ENCODE data around the gene M6PR. TPM values are rescaled to one million over a fixed set of nuclear protein-coding genes. Genes with fewer than 3 reads are reported as not detected.

The M6PR gene
- total RNA-seq, 1 experiment from 2014 or later = 130 TPM

DNA sequence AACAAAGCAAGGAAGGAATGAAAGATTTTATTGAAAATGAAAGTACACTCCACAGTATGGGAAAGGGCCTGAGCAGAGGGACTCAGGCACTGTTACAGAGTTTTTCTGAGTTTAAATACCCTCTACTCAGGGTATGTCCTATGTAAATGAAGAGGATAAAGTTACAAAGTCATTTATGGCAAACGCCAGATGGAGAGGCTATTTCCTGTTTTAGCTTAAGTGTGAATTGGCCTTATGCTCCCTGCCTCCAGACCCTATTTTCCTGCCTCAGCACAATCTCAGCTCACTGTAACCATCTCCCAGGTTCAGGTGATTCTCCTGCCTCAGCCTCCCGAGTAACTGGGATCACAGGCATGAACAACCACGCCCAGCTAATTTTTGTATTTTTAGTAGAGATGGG, 41.9 kb downstream of the M6PR start:
- no peak for DNase-seq (ENCODE audit: unreplicated experiment)
- H3K4me3 Mint-ChIP-seq (ENCODE audit: unreplicated experiment) = no peak overlapping the region
- ChIA-PET CTCF (interaction anchor here (0.6 to 0.7 kb wide), 2 partner anchors 16 to 78 kb away, joined by 3 read pairs; no protein-coding TSS in a partner anchor), POLR2A (no interaction called here)
- TF ChIP-seq, protein P1, sequence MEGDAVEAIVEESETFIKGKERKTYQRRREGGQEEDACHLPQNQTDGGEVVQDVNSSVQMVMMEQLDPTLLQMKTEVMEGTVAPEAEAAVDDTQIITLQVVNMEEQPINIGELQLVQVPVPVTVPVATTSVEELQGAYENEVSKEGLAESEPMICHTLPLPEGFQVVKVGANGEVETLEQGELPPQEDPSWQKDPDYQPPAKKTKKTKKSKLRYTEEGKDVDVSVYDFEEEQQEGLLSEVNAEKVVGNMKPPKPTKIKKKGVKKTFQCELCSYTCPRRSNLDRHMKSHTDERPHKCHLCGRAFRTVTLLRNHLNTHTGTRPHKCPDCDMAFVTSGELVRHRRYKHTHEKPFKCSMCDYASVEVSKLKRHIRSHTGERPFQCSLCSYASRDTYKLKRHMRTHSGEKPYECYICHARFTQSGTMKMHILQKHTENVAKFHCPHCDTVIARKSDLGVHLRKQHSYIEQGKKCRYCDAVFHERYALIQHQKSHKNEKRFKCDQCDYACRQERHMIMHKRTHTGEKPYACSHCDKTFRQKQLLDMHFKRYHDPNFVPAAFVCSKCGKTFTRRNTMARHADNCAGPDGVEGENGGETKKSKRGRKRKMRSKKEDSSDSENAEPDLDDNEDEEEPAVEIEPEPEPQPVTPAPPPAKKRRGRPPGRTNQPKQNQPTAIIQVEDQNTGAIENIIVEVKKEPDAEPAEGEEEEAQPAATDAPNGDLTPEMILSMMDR (IDR thresholded peaks at IDR 0.05; ENCODE audit: unreplicated experiment) = no peak
- peaks cover 6% of the 10 kb centered on the region for H3K4me1 Mint-ChIP-seq (ENCODE audit: insufficient read depth, unreplicated experiment)
- intact Hi-C loops (cut with micrococcal nuclease) = no loop called here
- BruUV-seq (replicated peaks) = no TSS peak
- H3K9me3 Mint-ChIP-seq (ENCODE audit: unreplicated experiment) = no peaks in the 10 kb centered on the region
- H3K27me3 Mint-ChIP-seq (ENCODE audit: insufficient read depth, unreplicated experiment) = no peaks in the 10 kb centered on the region
- H3K27ac Mint-ChIP-seq (ENCODE audit: low read depth, unreplicated experiment) = no peak overlapping the region
- no peaks in the 10 kb centered on the region for H3K36me3 Mint-ChIP-seq (ENCODE audit: insufficient read depth, unreplicated experiment)

DNA sequence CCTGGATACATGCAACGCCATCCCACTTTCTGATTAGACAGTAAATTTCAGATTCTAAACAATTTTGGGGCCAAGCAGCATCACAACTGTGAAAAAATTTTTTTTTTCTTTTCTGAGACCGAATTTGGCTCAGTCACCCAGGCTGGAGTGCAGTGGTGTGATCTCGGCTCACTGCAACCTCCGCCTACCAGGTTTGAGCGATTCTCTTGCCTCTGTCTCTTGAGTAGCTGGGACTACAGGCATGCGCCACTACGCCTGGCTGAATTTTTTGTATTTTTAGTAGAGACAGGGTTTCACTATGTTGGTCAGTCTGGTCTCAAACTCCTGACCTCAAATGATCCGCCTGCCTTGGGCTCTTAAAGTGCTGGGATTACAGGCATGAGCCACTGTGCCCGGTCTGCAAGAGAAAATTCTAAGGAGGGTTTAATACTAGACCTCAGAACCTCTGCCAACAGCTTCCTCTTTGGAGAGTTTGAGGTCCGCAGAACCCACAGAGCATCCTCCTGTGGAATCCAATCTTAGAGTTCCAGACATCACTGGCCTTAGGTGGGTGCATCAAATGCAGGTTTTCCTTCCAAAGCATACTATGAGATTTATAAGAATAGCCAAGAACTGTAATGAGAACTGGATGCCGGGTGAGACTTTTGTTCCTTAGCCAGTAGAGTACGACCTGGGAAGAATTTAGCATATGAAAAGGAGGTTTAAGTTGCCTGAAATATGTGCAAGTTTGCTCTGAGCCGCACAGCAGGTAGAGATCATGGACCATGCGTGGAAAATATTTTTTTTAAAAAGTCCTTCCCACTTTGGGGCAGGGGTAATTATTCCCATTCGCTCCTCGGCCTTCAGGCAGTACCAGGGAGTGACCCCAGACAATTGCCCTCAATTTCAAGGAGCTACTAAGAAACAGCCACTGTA, 42.9 kb downstream of the M6PR start:
- no peak for DNase-seq (ENCODE audit: unreplicated experiment)
- intact Hi-C loops (cut with micrococcal nuclease) = no loop called here
- POLR2A ChIA-PET = no interaction called here
- BruUV-seq (replicated peaks) = no TSS peak
- no peaks in the 10 kb centered on the region for H3K27me3 Mint-ChIP-seq (ENCODE audit: insufficient read depth, unreplicated experiment)
- CTCF ChIA-PET = interaction anchor here (0.6 to 1.6 kb wide), 3 partner anchors 15 to 77 kb away, joined by 3 to 5 read pairs (median 3); no protein-coding TSS in a partner anchor
- H3K4me3 Mint-ChIP-seq (ENCODE audit: unreplicated experiment) = no peak overlapping the region
- H3K36me3 Mint-ChIP-seq (ENCODE audit: insufficient read depth, unreplicated experiment) = no peaks in the 10 kb centered on the region
- no peak overlapping the region for H3K27ac Mint-ChIP-seq (ENCODE audit: low read depth, unreplicated experiment)
- H3K9me3 Mint-ChIP-seq (ENCODE audit: unreplicated experiment) = no peaks in the 10 kb centered on the region
- TF ChIP-seq, protein P1 (IDR thresholded peaks at IDR 0.05; ENCODE audit: unreplicated experiment) = no peak
- peaks cover 6% of the 10 kb centered on the region for H3K4me1 Mint-ChIP-seq (ENCODE audit: insufficient read depth, unreplicated experiment)

DNA sequence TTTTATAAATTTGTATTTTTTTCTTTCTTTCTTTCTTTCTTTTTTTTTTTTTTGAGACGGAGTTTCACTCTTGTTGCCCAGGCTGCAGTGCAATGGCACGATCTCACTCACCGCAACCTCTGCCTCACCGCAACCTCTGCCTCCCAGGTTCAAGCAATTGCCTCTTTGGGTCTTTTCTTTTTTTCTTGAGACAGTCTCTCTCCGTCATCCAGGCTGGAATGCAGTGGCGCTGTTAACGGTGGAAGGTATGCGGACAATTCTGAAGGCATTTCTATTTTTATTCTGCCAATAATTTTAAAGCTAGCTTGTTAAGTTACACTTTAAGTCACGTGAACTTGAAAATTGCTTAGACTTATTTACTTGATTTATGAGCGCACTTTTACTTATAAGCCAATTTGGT, 43.9 kb downstream of the M6PR start:
- Mint-ChIP-seq H3K4me3 (ENCODE audit: unreplicated experiment) (no peak overlapping the region), H3K27me3 (ENCODE audit: insufficient read depth, unreplicated experiment) (no peaks in the 10 kb centered on the region), H3K4me1 (ENCODE audit: insufficient read depth, unreplicated experiment) (peaks cover 6% of the 10 kb centered on the region), H3K9me3 (ENCODE audit: unreplicated experiment) (no peaks in the 10 kb centered on the region), H3K27ac (ENCODE audit: low read depth, unreplicated experiment) (no peak overlapping the region), H3K36me3 (ENCODE audit: insufficient read depth, unreplicated experiment) (no peaks in the 10 kb centered on the region)
- ChIA-PET POLR2A (no interaction called here), CTCF (interaction anchor here (0.9 to 1.6 kb wide), 2 partner anchors 15 to 144 kb away, joined by 4 to 5 read pairs; no protein-coding TSS in a partner anchor)
- DNase-seq (ENCODE audit: unreplicated experiment) = no peak
- TF ChIP-seq, protein P1 (IDR thresholded peaks at IDR 0.05; ENCODE audit: unreplicated experiment) = no peak
- intact Hi-C loops (cut with micrococcal nuclease) = no loop called here
- no TSS peak for BruUV-seq (replicated peaks)

DNA sequence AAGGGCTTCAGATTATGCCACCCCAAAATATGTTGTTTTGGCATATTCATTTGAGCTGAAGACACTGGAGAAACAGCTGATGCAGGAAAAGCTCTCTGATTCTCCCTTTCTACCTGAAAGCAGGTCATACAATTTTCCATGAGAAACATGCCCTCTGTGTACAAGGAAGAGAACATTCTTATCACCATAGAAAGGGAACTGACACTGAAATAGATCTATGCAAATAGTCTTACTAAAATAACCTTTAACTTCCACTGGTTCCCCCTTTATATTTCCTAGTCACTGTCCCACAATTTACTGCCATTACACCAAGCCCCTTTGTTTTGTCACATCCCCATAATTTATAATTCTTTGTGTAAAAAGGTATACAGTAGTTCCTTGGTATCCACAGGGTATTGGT, 44.8 kb downstream of the M6PR start:
- no TSS peak for BruUV-seq (replicated peaks)
- POLR2A ChIA-PET = no interaction called here
- intact Hi-C loops (cut with micrococcal nuclease) = no loop called here

More for the DNA sequence above, 44.8 kb downstream of the M6PR start:
- Mint-ChIP-seq H3K36me3 (ENCODE audit: insufficient read depth, unreplicated experiment) (no peaks in the 10 kb centered on the region), H3K27ac (ENCODE audit: low read depth, unreplicated experiment) (no peak overlapping the region), H3K27me3 (ENCODE audit: insufficient read depth, unreplicated experiment) (no peaks in the 10 kb centered on the region), H3K9me3 (ENCODE audit: unreplicated experiment) (no peaks in the 10 kb centered on the region), H3K4me1 (ENCODE audit: insufficient read depth, unreplicated experiment) (peaks cover 6% of the 10 kb centered on the region), H3K4me3 (ENCODE audit: unreplicated experiment) (no peak overlapping the region)
- CTCF ChIA-PET = interaction anchor here (1.2 kb wide), 1 partner anchor 180 kb away, joined by 3 read pairs; no protein-coding TSS in a partner anchor
- no peak for DNase-seq (ENCODE audit: unreplicated experiment)
- TF ChIP-seq, protein P1 (IDR thresholded peaks at IDR 0.05; ENCODE audit: unreplicated experiment) = no peak
